HG02588 (cell line): Measurements from ENCODE around the gene PDE6D.

Experiments used
- ATAC-seq: cut with Tn5 transposase; IDR thresholded peaks from one replicate; pipeline ENCODE4 v1.9.1; 2021; ENCODE audit warnings: mild to moderate bottlenecking, moderate library complexity; ENCODE audit not compliant: unreplicated experiment

Gene PDE6D

GRCh38 chr2:231685349-231686191 lies 95.5 kb downstream of the PDE6D start:
- ATAC-seq: no peak

- no peak for ATAC-seq
Measured at GRCh38 chr2:231684314-231685223, 96.5 kb downstream of the PDE6D start.

- no peak for ATAC-seq
Measured at GRCh38 chr2:231683292-231684235, 97.5 kb downstream of the PDE6D start.

- ATAC-seq: no peak
Measured at GRCh38 chr2:231682603-231683291, 98.3 kb downstream of the PDE6D start.
